IMR-90 (cell line): ENCODE measurements around the gene BATF.

Experiments used
- CHD1 ChIP-seq: IDR thresholded peaks from 2 replicates; pipeline ENCODE4 v1.6.1; 2012; ENCODE audit warnings: low read depth, low read length, improper control_type of control experiment
- CTCF ChIP-seq: conservative IDR thresholded peaks from 2 replicates; pipeline ENCODE4 v1.5.1; 2012; ENCODE audit warnings: mild to moderate bottlenecking, low read depth, low read length, improper control_type of control experiment
- FOS ChIP-seq: fragments of 150-350 bp; IDR thresholded peaks from 2 replicates; pipeline ENCODE4 v1.6.1; 2016; ENCODE audit warnings: low read depth, low read length
- MAFK ChIP-seq: IDR thresholded peaks from 2 replicates; pipeline ENCODE4 v1.6.1; 2012; ENCODE audit warnings: low read depth, low read length, improper control_type of control experiment
- MAZ ChIP-seq: IDR thresholded peaks from 2 replicates; pipeline ENCODE4 v1.6.1; 2012; ENCODE audit warnings: low read depth, mild to moderate bottlenecking, low read length, improper control_type of control experiment, moderate library complexity, borderline replicate concordance
- POLR2A ChIP-seq: IDR thresholded peaks from 2 replicates; pipeline ENCODE4 v1.6.1; 2012; ENCODE audit warnings: mild to moderate bottlenecking, low read depth, low read length
- RAD21 ChIP-seq: IDR thresholded peaks from 2 replicates; pipeline ENCODE4 v1.6.1; 2012; ENCODE audit warnings: low read length, improper control_type of control experiment
- USF2 ChIP-seq: fragments of 150-350 bp; IDR thresholded peaks from 2 replicates; pipeline ENCODE4 v1.6.1; 2017; ENCODE audit warnings: mild to moderate bottlenecking, antibody characterized with exemption, low read length, low read depth

- TF ChIP-seq CTCF = no peak
- TF ChIP-seq POLR2A = no peak
- no peak for TF ChIP-seq USF2
- no peak for TF ChIP-seq MAFK
- no peak for TF ChIP-seq RAD21
- TF ChIP-seq MAZ = no peak
- no peak for TF ChIP-seq FOS
- no peak for TF ChIP-seq CHD1
Measured at GRCh38 chr14:75548544-75548943, 26.3 kb downstream of the BATF start.
